GM21825 (cell line): ENCODE measurements around the gene LRRC53.

Experiments
- ATAC-seq: cut with Tn5 transposase; IDR thresholded peaks from one replicate; pipeline ENCODE4 v1.9.1; 2021; ENCODE audit warnings: mild to moderate bottlenecking, moderate library complexity; ENCODE audit not compliant: unreplicated experiment

LRRC53 gene

DNA sequence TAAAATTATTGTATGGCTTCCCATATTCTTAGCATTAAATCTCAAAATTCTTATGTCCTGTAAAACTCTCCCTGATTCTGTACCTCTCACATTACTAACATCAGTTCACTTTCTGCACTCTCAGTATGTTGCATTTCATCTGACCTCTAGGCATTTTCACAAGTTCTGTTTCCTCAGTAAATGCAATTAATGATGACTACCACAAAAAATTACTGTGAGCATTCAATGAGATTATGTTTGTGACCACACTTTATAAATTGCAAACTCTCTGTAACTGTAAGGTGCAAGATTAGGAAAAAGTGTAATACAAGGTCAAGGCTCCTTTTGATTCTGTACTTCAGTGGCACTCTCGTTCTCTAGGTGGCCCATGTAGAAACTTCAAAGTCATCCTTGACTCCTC is 60.4 kb downstream of the LRRC53 start:
- no peak for ATAC-seq

DNA sequence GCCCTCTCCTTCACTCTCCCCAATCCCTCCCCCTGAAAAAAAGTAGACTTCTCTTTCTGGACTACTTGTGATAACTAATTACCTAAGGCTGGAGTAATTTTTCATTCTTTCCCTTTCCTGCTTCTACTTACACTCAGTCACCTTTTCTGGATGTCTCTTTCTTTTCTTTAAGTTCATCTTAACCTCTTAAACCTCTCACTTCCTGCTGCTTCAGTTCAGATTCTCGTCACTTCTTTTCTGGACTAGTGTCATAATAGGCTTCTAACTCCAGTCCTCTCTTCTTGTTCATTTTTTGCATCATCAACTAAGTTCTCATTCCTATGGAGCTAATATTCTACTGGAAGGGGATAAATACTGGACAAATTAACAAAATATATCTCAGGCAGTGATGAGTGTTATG is 75.4 kb downstream of the LRRC53 start:
- no peak for ATAC-seq

DNA sequence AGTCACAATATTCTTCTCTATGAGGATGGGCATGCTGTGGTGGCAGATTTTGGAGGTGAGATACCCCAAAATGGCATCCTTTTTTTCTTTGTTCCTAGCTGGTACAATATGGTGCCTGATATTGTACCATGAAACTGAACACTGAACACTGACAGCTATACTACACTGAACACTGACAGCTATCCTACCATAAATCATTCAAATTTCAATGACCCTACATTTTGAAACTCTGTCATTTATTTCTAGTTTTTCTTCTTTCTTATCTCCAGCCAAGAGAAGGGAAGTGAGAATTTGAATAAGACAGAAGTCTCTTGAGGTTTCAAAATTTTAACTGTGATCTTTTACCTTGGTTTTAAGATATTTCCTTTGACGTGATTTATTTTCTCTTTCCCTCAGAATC is 76.3 kb downstream of the LRRC53 start:
- no peak for ATAC-seq

DNA sequence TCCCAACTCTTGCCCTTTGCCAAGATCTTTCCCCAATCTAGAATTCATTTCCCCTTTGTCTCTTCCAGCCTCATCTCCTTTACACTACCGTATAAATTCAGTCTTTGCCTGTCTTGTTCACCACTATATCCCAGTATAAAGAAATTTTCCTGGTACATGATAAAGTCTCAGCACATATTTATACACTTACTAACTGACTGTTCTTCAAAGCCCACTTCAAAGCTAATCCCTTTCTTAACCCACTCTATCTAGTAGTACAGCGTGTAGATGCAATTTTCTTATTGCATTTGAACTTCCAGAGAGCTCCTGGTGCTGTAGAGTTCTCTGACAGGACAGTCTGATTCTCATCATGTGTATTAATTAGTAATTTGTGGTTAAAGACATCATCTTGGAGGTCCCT is 78.1 kb downstream of the LRRC53 start:
- ATAC-seq, result no peak

DNA sequence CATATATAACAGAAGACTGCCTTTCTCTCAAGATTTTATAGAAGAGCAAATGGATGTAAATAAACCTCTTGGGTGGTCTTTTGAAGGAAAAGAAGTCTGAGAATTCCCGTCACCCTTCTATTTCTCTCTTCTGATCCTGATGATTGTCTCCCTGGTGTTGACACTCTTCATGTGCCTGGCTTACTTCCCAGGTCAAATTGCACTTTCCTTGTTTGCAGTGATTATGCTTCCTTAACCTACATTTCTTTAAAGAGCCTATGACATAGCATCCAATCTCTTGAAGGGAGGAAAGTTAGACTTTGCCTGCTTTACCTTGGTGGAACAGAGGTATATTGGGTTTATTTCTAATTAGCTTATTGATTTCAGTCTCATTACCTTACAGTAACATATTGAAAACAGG is 80.1 kb downstream of the LRRC53 start:
- no peak for ATAC-seq

DNA sequence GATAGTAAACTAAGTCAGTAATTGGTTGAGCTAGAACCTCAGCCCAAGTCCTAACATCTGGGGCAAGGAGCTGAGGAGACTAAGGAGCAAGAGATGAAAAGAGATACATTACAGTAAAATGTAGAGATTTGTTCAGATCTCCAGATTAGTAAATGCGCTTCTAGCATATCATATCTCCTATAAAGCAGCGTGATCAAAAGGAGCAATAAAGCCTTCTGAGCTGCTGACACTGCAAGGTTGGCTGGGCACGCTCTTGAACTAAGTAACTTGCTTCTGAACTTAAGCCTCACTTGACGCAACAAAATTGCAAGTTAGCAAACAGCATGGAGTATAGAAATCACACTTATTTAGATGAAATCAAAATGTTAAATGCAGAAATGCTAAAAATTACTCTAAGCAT is 80.9 kb downstream of the LRRC53 start:
- no peak for ATAC-seq

DNA sequence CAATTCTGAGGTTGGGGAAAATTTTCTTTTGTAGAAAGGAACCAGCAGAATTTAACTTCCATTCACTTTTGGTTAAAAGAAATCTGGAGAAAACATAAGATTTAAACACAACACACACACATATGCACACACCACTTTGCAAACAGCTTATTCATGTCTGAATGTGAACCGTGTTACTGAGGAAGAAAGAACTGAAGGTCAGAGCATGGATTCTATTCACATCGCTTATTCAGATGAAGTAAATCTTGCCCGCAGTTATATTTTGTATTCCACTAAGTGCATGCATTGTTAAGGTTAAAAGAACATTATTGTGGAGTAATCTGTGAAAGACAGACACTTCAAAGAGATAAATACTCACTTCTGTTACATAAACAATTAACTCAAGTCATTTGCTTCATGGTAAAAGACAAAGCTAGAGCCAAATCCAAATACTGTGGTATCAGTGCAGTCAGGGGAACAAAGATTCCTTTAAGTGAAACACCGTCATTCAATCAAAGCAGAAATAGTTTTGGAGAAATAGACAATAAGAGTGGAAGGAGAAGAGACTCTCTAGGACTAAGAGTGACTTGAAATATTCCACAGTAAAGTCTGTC is 82.0 kb downstream of the LRRC53 start:
- ATAC-seq, result no peak

DNA sequence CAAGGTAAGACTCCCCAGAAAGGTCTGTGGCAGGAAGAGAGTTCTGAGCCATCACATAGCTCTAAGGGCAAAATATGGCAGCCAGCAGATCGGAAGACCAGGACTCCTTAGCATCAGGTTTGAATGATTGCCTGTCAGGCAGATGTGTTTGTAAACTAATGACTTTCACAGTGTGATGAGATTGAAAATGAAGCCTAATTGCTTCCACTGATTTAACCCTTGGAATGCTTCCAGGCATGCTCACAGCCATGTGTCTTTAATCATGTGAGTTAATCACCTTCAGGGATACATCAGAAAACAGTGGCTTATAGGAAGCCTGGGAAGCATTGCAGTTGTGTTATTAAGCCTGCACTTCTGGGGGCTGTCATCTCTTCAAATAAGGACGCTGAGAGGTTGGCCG is 82.8 kb downstream of the LRRC53 start:
- no peak for ATAC-seq

DNA sequence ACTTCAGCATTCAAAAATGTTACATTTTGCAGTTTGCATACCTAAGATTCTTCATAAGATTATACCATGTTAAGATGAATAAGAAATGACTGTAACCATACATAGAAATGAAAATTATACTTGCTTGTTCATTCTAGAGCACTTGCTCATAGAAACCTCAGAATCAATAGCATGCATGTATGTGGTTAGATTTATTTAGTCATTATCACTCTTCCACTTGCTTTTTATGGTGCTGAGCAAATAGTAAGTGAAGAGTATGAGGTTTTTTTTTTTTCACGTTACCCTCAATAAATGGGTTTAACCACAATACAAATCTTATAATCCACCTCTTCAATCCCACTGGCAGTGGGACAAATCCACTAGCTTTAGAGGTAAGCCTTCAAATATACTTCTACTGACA is 84.7 kb downstream of the LRRC53 start:
- no peak for ATAC-seq

DNA sequence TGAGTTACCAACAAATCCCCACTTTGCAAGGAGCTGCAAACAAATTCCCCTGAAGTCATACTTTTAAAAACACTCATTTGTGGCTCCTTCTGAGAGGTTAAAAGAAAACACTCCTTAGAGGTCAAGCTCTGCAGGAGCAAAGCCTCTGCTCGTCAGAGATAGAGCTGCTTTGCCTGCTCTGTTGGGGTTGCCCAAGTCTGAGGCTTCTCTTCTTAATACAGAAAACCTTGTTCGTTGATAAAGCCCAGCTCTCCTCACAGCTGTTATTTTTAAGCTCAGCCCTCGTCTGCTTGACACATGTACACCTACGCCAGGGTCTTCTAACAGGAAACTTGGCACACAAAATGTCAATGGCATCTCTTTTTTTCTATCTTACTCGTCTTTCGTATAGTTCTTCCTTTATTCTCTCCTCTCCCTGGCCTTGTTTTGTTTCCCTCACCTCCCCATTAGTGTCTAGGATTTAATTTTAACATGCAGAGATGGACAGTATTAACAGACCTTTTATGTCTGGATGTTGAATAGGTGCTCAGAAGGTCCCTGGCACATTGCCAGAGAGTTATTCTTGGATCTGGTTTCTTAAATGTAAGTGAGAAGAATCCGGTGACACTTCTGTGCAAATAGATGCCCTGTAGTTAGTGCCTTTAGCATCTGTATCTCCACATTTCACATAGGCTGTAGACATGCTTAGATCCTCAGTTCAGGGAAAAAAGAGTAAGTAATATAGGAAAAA is 86.0 kb downstream of the LRRC53 start:
- ATAC-seq, result no peak

DNA sequence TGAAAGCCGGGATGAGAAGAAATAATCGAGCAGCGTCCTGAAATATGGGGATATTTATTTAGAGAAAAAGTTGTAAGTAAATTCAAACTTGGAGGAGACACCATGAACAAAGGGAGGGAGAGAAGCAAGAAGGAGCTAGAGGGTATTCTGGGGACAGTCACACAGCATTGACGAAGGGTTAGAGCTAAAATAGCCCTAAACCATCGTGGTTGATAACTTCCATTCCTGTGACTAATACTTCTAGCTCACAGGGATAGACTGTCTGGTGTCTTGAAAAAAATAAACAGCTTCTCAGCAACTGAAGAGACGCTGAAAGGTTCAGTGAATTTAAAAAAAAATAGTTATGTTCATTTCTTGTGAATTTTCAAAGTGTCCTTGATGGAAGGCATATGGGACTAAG is 86.7 kb downstream of the LRRC53 start:
- ATAC-seq, result no peak

DNA sequence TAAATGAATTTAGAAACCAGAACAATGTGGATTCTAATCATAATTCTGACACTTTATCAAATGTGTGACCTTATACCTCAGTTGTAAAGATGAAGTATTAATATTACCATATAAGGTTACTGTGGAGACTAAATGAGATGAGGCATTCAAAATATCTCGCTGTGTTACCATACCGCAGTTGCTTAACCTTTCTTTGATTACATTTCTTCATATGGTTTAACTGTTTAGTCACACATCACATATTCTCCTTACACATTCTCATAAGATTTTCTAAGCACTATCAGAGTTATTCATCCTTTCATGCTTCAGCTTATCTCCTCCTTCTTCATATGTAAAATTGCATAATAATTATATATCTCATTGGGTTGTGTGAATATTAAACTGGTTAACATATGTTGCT is 88.9 kb downstream of the LRRC53 start:
- ATAC-seq, result no peak

DNA sequence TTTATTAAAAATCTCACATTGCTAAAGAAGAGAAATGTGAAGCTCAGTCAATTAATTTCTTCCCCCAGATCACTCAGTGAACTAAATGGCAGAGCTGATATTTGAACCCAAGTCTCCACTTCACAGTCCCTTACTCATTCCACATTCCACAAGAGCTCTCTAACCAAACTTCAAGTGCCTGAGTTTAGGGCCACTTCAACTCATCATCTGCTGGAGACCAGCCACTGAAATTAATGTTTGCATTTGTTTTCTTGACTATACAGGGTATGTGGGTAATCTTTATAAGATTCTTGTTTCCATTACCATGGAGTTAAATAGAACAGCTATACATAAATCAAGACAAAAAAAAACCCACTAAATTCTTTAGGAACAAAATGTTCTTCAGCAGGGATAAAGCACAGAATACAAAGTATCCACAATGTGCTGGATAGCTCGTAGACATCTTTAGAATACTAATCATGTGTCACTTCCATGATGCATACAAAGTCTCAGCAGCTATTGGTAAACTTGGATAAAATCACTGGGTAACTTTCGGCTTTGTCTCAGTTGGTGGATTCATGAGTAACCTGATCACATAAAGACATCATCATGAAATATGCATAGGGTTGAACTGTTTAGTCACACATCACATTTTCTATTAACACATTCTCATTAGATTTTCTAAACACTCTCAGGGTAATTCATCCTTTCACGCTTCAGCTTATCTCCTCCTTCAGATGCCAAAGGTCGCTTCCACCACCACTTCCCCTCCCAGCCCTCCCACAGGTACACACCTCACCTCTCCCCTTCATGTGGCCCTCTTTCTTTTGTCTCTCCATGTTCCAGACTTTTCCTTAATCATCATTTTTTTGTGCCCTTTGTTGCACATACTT is 89.8 kb downstream of the LRRC53 start:
- ATAC-seq, result no peak

DNA sequence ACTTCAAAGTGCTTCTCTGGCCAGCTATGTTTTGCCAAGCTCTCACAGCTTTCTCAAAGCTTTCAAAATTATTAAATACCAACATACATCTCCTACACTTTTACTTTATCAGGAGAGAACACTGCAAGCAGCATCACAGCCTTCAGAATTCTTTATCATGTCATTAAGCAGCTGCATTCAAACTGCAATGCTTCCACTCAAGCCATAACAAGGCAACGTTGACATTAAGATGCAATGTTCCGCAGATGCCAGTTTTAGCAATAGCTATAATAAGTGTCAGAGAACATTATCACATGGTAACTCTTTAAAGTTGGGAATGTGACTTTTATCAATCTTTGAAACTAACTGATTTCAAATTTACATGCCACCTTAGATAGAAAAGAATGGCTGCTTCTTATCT is 91.9 kb downstream of the LRRC53 start:
- ATAC-seq, result no peak
